HL-60/S4 treated with phorbol 12-myristate 13-acetate at 8.2 ng/mL for 4 days and 3 days (cell line): ENCODE results near the gene ZC3H4.

Experiments used
- in situ Hi-C: fragments of 300-500 bp; cut with MboI; formaldehyde crosslinking; loops from 2 replicates; pipeline ENCODE4 v1.15.0; 2022; ENCODE audit warnings: low sequenced_read_pairs

ZC3H4 gene

DNA sequence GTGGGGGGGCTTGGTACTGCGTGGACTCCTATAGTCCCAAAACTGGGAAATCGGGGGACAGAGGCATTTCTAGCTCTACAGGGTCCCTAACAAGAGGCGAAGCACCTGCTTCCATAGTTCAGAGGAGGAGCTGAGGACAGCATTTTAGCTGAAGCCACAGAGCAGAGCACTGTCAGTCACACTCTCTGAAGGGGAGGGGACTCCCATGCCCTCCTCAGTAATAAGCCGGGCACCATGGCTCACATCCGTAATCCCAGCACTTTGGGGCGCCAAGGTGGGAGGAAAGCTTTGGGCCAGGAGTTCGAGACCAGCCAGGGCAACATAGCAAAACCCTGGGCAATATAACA, 90.2 kb downstream of the ZC3H4 start:
- in situ Hi-C loops = no loop called here

DNA sequence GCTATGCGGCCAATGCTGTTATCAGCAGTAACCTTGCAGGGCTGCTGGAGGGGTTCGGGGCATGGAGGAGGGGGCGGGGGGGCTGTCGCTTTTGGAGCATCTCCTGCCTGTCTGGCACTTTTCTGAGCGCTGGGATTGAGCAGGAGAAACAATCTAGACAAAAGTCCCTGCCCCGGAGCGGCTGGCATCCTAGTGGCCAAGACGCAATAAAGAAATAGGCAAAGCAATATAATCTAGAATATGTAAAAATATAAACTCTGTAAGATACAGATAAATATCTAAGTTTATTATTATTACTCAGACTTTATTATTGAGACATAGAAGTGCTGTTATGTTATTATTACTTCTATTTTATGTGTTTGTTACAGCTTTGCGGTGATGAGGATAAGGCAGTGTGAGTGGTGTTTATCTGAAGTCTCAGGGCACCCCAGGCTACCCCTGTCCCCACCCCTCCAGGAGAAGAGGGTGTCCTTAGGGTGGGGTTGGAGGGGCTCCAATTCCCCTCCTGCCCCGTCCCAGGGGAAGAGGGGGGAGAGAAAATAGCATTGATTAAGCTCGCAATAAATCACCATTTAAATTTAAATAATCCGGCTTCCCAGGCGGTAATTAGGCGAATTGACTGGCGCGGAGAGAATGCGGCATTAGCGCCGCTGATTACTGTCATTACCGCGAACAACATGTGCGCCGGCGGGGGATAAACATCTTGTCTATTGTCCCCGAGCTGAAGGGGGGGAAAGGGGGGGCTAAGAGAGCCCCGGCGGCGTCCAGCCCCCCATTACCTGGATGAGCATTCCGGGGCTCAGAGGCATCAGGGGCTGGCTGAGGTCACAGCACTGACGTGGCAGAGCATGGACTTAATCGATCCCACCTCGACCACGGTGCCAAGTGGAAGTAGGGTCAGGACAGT, 90.8 kb downstream of the ZC3H4 start:
- in situ Hi-C loops = no loop called here

DNA sequence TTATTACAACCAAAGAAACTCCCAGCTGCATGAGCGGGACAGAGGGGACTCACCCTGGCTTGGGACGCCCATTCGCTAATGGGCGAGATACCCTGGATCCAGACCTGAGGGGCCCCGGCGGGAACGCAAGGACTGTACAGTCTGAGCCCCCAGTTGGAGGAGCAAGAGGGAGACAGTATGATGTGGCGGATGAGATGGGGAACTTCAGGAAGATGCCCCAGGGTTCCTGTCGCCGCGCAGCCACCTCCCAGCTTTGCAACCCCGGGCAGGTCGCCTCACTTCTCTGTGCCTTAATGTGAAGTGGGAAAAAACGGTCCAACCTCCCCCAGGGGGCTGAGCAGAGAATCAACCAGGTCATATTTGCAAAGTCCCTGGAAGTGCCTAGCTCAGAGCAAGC, 91.4 kb downstream of the ZC3H4 start:
- in situ Hi-C loops = no loop called here

DNA sequence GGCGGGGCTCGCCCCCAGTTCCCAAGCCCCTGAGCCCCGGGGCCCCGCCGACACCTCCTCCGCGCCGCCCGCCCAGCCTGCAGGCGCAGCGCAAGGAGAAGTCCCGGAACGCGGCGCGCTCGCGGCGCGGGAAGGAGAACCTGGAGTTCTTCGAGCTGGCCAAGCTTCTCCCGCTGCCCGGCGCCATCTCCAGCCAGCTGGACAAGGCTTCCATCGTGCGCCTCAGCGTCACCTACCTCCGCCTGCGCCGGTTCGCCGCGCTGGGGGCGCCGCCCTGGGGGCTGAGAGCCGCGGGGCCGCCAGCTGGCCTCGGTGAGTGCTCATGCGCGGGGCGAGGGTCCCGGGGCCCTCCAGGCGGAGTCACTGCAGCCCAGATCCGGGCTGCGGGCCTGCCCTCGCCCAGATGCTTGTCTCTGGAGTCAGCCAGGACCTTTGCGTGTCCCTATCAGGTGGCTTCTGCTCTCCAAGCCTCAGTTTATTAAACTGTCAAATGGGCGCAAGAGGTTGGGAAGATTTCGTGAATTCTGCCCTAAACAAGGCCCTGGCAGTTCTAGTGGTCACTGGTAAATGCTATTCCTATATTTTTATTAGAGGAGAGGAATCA, 91.9 kb downstream of the ZC3H4 start:
- in situ Hi-C loops = no loop called here

DNA sequence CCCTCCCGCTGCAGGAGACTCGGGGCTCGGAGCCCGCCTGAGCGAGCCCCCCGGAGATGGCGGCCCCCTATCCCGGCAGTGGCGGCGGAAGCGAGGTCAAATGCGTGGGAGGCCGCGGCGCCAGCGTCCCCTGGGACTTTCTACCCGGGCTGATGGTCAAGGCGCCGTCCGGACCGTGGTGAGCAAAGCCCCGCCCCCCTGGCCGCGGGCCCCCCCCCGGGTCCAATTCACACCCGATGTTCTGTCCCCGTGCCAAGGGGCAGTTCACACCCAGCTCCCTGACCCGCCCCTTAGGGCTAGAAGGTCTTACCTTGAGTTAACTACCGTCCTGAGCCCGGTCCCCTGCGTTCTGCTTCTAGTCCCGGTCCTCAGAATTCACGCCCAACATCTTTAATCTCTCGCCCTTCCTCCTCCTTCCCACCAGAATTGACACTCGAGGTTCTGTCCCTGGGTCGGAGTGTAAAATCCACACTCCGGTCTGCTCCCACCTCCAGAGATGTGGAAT, 92.5 kb downstream of the ZC3H4 start:
- in situ Hi-C loops = no loop called here

DNA sequence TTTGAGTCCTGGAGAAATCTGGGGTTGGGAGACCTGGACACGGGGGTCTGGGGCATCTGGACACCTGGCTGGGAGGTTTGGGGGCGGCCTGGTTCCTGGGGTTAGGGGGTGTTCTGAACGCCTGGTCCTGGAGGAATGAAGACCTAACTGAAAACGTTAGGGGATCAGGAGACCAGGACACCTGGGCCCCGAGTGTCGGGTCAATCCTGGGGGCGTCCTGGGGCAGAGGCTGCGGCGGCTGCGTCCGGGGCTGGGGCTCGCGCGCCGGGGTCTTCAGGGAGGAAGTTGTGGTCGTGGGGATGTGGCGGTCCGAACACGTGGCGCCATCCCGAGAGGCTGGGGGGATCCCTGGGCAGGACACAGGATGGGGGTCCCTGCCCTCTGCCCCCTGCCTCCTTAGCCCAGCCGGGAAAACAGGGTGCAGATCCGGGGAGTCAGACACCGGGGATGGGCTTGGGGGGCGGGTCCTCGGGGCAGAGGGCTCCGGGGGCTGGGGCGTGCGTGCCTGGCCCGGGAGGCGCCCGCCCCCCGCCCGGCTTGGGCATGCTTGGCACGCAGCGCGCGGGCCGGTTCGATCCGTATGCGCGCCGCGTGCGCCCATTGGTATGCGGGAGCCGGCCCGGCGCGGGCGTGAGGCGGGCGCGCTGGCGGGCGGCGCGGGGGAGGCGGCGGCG, 93.3 kb downstream of the ZC3H4 start:
- in situ Hi-C loops = no loop called here

DNA sequence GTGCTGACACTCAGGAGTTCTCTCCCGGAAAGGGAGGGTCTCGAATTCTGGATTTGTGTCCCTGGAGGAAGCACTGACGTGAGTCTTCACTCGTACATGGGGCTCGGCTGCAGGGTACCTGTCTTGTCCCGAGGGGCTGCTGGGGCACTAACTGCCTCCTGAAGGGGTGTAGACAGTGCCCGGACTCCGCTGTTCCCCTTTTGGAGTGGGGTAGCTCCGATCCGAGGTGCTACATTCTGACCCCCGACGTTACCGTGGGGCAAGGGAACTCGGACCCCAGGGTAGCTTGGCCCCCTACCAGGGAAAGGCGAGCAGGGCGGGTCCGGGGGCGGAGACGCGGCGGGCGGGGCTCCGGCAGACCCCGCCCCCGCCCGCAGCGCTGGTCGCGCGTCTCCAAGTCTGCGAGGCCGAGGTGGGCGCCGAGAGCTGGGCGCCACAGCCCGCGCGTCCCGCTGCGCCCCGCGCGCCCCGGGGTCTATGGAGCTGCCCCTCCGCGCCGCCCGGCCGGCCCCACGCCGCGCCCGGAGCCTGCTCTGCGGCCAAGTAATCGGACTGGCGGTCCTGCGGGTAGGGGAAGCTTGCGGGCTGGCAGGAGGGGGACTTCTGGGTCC, 94.0 kb downstream of the ZC3H4 start, which contains the start of gene NPAS1:
Gene NPAS1 (plus strand): TSS at position 407 of the 611 bp plus-strand sequence. CDS start 1,211 bp downstream, outside the sequence.
- in situ Hi-C loops = no loop called here

DNA sequence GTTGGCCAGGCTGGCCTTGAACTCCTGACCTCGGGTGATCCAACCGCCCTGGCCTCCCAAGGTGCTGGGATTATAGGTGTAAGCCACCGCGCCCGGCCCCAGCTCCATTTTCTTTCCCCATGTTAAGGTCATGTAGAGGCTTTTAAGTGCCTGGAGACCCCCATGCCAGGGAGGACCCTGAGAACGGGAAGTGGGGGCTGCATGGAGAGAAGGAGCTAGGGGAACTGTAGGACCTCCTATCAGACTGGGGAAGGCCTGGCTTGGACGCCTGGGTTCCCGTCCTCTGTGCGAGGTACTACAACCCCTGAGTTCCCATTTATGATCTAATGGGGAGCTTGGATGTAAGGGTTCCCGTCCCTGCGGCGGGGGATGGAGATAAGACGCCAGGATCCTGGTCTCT, 94.7 kb downstream of the ZC3H4 start:
- in situ Hi-C loops = no loop called here
